GM19023 (cell line): Measurements from ENCODE around the gene RRP12.

Source experiments
- ATAC-seq: cut with Tn5 transposase; IDR thresholded peaks from one replicate; pipeline ENCODE4 v1.9.1; 2021; ENCODE audit warnings: mild to moderate bottlenecking, moderate library complexity; ENCODE audit not compliant: unreplicated experiment

Gene RRP12

DNA sequence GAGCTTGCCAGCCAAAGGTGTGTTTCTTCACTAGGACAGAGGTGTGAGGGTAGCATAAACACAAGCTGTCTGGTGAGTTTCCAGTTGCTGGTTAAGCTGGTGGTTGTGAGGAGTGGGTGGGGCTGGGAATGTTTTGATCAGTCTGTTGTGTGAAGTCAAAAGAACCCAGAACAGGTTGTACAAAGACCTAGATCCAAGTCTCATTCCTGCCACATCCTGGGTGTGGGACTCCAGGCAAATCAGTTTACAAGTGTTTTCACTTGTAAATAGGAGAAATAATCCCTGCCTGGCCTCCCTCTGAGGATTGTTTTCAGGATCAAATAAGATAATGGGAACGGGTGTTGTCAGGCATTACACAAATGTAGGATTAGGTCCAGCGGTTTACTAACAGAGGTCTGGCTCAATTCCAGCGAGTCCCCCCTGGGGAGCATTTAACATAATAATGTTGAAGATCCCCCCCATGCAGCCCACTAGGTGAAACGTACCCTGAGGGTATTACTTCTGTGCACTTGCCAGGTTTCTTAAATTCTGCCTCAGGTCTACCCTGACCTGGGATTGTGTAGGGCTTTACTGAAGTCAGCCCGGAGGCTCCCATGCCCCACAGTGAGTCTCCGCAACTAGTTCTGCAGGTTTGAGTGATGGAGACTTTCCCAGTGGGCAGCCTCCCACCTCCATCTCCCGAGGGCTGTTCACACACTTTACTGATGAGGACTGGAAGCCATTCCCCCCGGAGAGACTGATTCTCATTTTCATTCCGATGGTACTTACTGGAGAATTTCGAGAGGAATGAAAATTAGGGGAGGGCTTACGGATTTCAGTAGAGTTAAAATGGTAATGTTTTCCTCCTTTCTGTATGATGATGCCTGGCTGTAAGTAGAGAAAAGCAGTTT is 64.0 kb downstream of the RRP12 start:
- no peak for ATAC-seq

GRCh38 chr10:97336446-97336845 is 64.7 kb downstream of the RRP12 start:
- no peak for ATAC-seq

DNA sequence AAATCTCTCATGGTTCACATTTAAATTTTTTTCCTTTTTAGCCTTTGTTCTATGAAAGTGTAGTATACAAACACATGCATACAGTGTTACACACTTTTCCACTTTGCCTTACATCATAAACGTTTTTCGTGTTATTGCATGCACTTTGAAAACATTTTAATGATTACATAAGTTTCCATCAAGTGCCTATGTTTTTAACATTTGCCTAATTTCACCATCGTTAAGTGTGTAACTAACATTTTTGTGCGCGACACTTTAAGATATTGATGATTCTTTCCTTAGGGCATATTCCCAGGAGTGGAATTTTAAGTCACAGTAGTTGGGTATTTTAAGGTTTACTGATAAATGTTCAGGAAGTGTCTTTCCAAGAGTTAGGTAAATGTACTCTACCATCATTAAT is 65.1 kb downstream of the RRP12 start:
- ATAC-seq = no peak

GRCh38 chr10:97335188-97335619 is 65.9 kb downstream of the RRP12 start:
- ATAC-seq = no peak

DNA sequence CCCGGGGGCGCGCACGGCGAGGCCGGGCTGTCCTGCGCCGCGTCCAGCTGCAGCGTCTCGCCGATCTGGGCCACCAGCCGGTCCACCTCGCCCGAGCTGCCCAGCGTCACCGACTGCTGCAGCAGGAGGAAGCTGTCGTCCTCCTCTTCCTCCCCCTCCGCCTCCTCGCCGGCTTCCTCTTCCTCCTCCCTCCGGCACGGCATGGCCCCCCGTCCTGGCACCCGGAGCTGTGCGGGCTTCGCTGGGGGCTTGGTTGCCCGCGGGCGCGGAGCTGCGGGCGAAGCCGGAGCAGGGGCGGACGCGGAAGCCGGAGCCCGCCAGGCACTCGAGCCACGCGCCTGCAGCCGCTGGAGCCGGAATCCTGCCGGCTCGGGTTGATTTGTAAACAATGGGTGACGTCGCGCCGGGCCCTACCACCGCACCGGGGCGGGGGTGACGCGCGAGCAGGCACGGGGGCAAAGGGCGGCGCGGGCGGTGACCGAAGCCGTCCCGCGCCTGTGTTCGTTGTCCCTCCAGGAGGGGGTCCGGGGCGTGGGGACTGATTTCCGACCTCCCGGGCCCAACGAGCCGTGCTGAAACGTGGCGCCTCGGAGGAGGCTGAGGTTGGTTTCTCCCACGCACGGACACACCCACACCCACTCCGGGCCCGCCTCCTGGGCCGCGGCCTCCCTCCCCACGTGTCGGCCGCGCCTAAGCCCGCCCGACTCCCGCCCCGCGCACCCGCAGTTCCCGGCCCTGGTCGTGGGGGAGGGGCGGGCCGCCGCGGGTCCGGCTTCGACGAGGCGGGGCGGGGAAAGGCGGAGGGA is 66.6 kb downstream of the RRP12 start, which contains the start of gene FRAT2:
TSS of gene FRAT2 (minus strand) at position 360 of the 806 bp plus-strand sequence. CDS start at position 203, 157 bp downstream.
- ATAC-seq = peak; percentile 88

GRCh38 chr10:97333601-97334369 is 67.4 kb downstream of the RRP12 start:
- ATAC-seq = peak; percentile 20

DNA sequence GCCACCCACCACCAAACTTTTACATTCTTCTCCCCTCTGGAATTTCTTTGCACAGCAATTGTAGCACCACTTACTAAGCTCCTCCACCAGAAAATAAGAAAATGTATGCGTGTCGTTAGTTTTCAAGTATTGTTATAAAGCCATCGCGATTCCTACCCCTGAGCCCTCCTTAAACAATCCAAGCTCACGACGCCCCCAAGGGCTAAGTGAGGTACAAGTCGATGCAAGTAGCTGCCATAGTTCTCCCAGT is 67.9 kb downstream of the RRP12 start:
- no peak for ATAC-seq

- ATAC-seq = no peak
These were observed 68.4 kb downstream of the RRP12 start for GRCh38 chr10:97332591-97333350.

DNA sequence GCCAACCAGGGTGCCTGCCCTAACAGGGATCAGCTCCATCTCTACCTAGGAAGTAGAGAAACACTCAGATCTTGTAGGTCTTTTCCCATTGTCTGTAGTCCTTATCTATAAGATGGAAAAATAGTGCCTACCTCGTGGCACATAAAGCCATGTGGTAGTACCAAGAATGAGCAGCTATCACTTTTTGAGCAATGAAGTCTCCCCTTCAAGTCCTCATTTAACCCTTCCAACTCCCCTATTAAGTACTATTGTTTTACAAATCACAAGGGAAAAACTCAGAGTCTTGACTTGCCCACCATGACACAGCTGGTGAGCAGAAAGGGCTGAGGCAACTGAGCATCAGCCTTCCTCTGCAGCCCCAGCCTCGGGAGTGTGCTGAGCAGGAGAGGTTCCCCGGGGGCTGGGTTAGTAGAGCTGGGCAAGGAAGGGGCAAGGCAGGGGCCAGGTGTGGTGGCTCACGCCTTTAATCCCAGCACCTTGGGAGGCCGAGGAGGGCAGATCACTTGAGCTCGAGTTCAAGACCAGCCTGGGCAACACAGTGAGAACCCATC is 69.9 kb downstream of the RRP12 start:
- ATAC-seq = no peak

GRCh38 chr10:97329766-97330165 is 71.4 kb downstream of the RRP12 start:
- ATAC-seq = no peak

DNA sequence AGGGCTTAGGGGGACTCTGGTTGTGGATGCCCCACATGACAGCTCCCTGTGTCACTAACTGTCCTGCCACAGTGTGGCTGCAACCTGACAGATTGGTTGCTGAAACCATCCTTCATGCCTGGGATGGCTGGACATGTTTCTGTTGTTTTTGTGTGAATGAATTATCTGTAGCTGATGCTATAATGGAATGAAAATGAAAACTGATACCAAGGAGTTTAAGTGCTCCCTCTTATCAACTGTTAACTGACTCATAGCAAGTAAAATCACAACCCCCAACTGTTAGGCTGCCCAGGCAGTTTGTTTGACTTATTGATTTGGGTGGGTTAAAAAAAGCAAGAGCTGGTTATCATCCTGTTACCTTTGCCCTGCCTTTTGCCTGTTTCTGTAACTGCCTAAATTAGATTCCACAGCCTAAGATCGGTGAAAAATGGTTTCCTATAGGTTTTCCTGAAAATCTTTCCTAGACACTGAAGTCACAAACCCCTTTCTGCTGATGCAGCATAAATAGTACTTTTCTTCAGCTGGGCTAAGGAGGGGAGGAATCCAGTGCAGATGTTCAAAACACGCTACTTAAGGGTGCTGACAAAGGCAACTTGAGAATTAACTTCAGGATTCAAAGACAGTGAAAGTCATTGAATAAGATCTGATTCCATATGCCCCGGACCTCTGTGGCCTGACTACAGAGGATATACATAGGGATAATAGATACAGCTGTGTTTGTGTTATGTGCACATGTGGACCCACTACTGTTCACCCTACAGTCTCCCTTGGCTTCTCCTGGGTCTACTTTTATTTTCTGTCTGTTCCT is 72.3 kb downstream of the RRP12 start:
- ATAC-seq = no peak

DNA sequence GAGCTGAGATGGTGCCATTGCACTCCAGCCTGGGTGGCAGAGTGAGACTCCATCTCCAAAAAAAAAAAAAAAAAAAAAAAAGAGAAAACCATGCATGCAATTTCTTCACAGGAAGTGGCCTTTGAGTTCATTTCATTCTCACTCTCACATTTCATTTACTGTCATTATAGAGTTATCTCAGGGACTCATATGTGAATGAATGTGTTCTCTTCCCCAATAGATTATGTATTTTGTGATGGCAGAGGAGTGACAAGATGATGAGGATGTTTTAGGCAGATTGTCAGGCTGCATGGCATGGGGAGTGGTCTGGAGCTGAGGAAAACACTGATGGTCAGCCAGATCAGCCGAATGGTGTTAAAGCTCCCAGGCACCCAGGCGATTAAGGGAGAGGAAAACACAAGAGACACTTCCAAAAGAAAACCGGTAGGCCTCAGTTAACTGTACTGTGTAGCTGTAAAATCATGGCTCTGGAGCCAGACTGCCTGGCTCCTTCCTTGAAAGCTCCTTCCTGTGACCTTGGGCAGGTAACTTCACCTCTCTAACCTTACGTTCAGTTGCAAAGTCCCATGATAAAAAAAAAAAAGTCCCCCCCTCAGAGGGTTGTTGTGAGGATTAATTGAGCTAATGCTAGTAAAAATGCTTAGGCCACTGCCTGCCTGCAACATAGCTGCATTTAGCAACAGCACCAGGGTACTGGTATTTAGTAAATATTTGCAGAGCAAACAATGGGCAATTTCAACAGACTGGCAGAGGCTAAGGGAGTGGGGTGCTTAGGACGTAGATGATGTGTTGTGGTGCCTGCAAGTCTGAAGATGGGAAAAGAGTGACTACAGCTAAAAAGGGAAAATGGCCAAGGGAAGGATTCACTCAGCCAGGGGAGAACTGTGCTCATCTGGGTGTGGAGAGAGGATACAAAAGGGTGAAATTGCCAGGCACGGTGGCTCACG is 73.5 kb downstream of the RRP12 start:
- no peak for ATAC-seq

- ATAC-seq = no peak
These were observed 75.4 kb downstream of the RRP12 start for GRCh38 chr10:97325754-97326153.

- ATAC-seq = no peak
These were observed 77.6 kb downstream of the RRP12 start for GRCh38 chr10:97323501-97323900.

- no peak for ATAC-seq
These were observed 79.3 kb downstream of the RRP12 start for GRCh38 chr10:97321804-97322190.

DNA sequence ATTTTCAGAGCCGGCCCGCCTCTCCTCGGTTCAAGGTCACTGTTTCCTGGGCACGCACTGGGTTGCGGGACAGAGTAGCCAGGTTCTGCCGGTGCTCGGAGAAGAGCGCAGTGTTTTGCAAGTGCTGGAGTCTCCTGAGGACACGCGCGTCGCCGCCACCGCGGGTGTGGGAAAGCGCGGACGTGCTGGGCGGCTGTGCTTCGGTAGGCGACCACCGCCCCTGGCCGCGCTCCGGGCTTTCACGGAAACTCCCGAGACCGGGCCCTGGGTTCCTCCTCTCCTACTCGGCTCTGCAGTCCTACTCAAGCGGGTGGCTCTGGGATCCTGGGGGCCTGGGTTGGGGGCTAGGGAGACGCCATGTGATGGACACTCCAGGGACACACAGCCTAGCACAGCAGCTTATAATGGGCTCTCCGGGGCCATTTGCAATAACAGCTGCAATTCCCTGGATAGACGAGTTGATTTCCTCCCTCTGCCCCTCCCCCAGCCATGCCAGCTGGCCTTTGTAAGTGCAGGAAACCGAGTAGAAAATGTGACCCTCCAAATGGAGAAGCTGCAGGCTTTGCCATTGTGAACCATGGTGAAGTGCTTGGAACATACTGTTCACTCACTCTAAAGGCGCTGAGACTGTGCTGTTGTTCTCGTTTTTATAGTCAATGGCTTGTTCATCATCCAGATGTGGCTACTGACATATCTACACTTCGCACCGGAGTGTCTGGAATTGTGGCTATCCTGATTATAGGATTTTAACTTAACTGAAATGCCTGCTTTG is 79.9 kb downstream of the RRP12 start:
- no peak for ATAC-seq

DNA sequence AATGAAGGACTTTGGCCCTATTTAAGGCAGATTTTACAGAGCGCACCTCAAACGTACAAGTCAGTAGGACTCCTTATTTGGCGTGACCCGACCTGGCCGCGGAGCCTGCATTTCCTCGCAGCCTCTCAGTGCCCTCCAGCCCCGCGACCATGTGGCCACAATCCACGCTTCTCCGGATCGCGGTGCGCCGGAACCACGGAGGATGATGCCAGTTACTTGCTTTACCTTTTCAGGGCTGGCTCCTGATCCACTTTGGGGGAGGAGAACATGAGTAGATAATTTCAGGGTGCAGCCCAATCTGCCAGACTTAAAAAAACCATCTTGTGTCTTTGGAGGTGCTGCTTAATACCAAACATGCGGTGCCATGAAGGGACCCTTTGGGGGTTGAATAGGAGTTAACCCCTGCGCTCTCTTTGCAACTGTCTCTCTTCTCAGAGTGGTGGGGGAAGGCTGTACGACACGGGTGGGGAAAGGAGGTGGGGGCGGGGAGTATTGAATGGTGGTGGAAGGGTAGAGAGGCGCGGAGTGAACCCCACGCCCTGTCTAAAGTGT is 80.6 kb downstream of the RRP12 start:
- no peak for ATAC-seq
